Neural cell (in vitro differentiated cells): Measurements from ENCODE around the gene ALKBH8.

Source experiments
- POLR2AphosphoS5 ChIP-seq: IDR thresholded peaks from 2 replicates; pipeline ENCODE4 v1.6.1; 2012
- RAD21 ChIP-seq: fragments of 450-650 bp; conservative IDR thresholded peaks from 2 replicates; pipeline ENCODE4 v1.6.1; 2014; ENCODE audit warnings: antibody characterized with exemption, mild to moderate bottlenecking, moderate library complexity
- SMC3 ChIP-seq: fragments of 450-650 bp; conservative IDR thresholded peaks from 2 replicates; pipeline ENCODE4 v1.6.1; 2014; ENCODE audit warnings: antibody characterized with exemption, mild to moderate bottlenecking, moderate library complexity; ENCODE audit not compliant: poor library complexity
- TAF1 ChIP-seq: IDR thresholded peaks from 2 replicates; pipeline ENCODE4 v1.6.1; 2012; ENCODE audit warnings: low read depth
- TF ChIP-seq, protein P1 (sequence below): fragments of 450-650 bp; IDR thresholded peaks from 2 replicates; pipeline ENCODE4 v1.5.1; 2014; ENCODE audit warnings: antibody characterized with exemption, mild to moderate bottlenecking, moderate library complexity; ENCODE audit not compliant: poor library complexity, severe bottlenecking

DNA sequence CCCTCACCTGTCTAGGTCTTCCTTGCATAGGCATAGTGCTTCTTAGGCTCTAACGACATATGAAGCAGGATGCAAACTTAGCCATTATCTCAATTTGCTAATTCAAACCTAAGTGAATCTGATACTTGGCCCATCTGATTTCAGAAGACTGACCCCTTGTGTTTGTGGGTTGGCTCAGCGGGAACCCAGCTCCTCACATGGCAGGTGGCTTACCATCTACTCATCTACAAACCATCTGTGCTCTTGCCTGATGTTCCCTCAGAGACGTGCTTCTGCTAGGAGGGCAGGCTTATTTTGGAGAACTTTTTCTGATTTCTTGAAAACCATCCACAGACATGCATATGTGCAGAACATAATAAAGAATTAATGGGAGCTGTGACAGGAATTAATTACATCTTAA lies 40.6 kb upstream of the ALKBH8 start:
- TF ChIP-seq, protein P1, sequence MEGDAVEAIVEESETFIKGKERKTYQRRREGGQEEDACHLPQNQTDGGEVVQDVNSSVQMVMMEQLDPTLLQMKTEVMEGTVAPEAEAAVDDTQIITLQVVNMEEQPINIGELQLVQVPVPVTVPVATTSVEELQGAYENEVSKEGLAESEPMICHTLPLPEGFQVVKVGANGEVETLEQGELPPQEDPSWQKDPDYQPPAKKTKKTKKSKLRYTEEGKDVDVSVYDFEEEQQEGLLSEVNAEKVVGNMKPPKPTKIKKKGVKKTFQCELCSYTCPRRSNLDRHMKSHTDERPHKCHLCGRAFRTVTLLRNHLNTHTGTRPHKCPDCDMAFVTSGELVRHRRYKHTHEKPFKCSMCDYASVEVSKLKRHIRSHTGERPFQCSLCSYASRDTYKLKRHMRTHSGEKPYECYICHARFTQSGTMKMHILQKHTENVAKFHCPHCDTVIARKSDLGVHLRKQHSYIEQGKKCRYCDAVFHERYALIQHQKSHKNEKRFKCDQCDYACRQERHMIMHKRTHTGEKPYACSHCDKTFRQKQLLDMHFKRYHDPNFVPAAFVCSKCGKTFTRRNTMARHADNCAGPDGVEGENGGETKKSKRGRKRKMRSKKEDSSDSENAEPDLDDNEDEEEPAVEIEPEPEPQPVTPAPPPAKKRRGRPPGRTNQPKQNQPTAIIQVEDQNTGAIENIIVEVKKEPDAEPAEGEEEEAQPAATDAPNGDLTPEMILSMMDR, result no peak
- no peak for TF ChIP-seq RAD21
- TF ChIP-seq POLR2AphosphoS5, result no peak
- no peak for TF ChIP-seq SMC3
- no peak for TF ChIP-seq TAF1
